OCI-LY3 (cell line): ENCODE results near the gene MED13L.

Experiments used
- EZH2phosphoT487 ChIP-seq: fragments of 200-600 bp; shearing (Covaris generic); IDR thresholded peaks from 2 replicates; pipeline ENCODE4 v1.6.1; 2018; ENCODE audit warnings: antibody characterized with exemption, mixed run types, low read depth
- TF ChIP-seq, protein P1 (sequence below): fragments of 200-600, 300-600 bp; sonication (generic); IDR thresholded peaks from 2 replicates; pipeline ENCODE4 v1.5.1; 2014; ENCODE audit warnings: antibody characterized with exemption, low read length, low read depth

DNA sequence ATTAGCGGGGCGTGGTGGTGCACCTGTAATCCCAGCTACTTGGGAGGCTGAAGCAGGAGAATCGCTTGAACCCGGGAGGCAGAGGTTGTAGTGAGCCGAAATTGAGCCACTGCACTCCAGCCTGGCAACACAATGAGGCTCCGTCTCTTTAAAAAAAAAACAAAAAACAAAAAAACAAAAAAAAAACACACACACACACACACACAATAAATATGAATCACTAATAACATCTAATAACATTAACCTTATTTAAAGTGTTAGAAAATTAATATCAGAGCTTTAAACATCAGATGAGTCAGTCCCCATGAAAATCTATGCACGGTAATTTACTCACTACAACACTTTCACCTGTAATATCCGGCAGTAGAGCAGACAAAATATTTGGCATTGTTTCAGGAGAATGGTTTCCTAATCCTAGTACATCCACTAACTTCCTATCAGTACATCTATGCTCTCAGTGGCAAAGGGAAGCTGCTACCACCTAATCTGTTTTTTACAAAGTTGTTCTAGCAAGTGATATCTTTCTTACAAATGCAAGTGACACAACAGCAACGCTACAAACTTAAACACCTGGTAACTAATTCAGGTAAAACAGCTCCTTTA is 36.2 kb downstream of the MED13L start:
- TF ChIP-seq, protein P1, sequence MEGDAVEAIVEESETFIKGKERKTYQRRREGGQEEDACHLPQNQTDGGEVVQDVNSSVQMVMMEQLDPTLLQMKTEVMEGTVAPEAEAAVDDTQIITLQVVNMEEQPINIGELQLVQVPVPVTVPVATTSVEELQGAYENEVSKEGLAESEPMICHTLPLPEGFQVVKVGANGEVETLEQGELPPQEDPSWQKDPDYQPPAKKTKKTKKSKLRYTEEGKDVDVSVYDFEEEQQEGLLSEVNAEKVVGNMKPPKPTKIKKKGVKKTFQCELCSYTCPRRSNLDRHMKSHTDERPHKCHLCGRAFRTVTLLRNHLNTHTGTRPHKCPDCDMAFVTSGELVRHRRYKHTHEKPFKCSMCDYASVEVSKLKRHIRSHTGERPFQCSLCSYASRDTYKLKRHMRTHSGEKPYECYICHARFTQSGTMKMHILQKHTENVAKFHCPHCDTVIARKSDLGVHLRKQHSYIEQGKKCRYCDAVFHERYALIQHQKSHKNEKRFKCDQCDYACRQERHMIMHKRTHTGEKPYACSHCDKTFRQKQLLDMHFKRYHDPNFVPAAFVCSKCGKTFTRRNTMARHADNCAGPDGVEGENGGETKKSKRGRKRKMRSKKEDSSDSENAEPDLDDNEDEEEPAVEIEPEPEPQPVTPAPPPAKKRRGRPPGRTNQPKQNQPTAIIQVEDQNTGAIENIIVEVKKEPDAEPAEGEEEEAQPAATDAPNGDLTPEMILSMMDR: no peak
- no peak for TF ChIP-seq EZH2phosphoT487
